ENCODE data around the gene C10orf90.

DNA sequence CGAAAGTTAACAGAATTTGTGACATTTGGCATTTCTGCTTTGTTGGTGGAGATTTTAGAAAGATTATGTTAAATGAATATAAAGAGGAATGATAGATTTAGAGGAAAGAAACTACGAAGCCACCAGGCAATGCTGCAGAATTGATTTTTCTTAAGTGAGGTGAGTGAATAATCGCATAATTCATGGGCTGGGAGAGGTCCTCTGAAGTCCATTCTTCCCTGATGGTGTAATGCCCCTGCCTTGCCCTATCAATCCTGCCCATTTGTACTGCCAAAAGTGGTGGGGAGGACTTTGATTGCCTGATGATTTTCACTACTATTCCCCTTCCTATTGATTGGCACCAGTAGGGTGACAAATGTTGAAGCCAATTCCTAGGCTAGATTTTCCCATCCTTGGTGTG is 125.9 kb downstream of the C10orf90 start:
- TF ChIP-seq, protein P1, sequence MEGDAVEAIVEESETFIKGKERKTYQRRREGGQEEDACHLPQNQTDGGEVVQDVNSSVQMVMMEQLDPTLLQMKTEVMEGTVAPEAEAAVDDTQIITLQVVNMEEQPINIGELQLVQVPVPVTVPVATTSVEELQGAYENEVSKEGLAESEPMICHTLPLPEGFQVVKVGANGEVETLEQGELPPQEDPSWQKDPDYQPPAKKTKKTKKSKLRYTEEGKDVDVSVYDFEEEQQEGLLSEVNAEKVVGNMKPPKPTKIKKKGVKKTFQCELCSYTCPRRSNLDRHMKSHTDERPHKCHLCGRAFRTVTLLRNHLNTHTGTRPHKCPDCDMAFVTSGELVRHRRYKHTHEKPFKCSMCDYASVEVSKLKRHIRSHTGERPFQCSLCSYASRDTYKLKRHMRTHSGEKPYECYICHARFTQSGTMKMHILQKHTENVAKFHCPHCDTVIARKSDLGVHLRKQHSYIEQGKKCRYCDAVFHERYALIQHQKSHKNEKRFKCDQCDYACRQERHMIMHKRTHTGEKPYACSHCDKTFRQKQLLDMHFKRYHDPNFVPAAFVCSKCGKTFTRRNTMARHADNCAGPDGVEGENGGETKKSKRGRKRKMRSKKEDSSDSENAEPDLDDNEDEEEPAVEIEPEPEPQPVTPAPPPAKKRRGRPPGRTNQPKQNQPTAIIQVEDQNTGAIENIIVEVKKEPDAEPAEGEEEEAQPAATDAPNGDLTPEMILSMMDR (IDR thresholded peaks at IDR 0.05), result no peak
- no peak for TF ChIP-seq POLR2A (IDR thresholded peaks at IDR 0.05)

Data from Peyer's patch (tissue), 4 donors.